Measurements from ENCODE around the gene WFDC9. TPM values are rescaled to one million over a fixed set of nuclear protein-coding genes. Genes with fewer than 3 reads are reported as not detected.

WFDC9 gene
- total and polyA plus RNA-seq, 2 donors (not counting 3 experiments of a cell fraction or from before 2014, with no cell fraction given), result not detected

DNA sequence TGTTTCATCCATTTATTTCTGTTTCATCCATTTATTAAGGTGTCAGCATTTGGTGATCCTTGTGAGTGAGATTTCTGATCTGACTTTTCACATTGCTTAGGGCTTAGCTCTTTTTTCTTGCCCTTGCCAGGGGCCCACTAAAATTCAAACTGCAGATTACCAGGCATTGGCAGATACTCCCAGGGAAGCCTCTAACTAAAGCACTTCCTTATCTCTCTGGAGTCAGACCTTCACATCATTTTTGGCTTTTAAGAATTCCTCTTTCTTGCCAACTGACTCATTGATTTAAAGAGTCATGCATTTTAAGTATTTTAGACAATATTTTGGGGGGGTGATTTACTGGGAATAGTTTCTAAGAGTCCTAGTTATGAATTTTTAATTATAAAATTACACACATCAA lies 49.4 kb downstream of the WFDC9 start:
- CTCF ChIA-PET, result no interaction called here
- no TSS peak for BruUV-seq (replicated peaks)
- no peak for DNase-seq (ENCODE audit: low read depth, low spot score)
- dilution Hi-C loops (cut with MboI; ENCODE audit: extremely low pct_ligation_motif_present, low sequenced_read_pairs) (no loop called here), intact Hi-C loops (cut with micrococcal nuclease) (no loop called here)
- H3K9me3 ChIP-seq (replicated peaks; ENCODE audit: control insufficient read depth, insufficient read depth, low read length), result no peaks in the 10 kb centered on the region
- POLR2A ChIA-PET, result no interaction called here
- H3K4me3 ChIP-seq (replicated peaks in 1 of 3; ENCODE audit: insufficient read depth in 1 of 3, low read depth in 1 of 3, low read length in 3 of 3), result no peak overlapping the region
- no peak overlapping the region for H3K4me2 ChIP-seq (ENCODE audit: insufficient read depth, low read length)
- H3K4me1 ChIP-seq (ENCODE audit: control insufficient read depth, extremely low read depth, insufficient read depth, low read length), result no peaks in the 10 kb centered on the region
- H3K9ac ChIP-seq (replicated peaks; ENCODE audit: extremely low read depth, insufficient read depth, low read length), result no peak overlapping the region
- no peak for FAIRE-seq
- H2AFZ ChIP-seq (ENCODE audit: low read depth, low read length), result no peak overlapping the region
- peaks cover 0 to 12% of the 10 kb centered on the region in 2 experiments for H3K27me3 ChIP-seq (ENCODE audit: control insufficient read depth in 2 of 2, insufficient read depth in 2 of 2, low read length in 2 of 2)
- H3K9me1 ChIP-seq (replicated peaks; ENCODE audit: control insufficient read depth, extremely low read depth, insufficient read depth, low read length), result no peaks in the 10 kb centered on the region
- H4K20me1 ChIP-seq (replicated peaks; ENCODE audit: control insufficient read depth, extremely low read depth, insufficient read depth, low read length), result no peaks in the 10 kb centered on the region
- H3K36me3 ChIP-seq (ENCODE audit: control insufficient read depth in 2 of 2, extremely low read depth in 1 of 2, insufficient read depth in 2 of 2, low read length in 2 of 2), result no peaks in the 10 kb centered on the region
- H3K79me2 ChIP-seq (ENCODE audit: control insufficient read depth, insufficient read depth, low read length), result no peaks in the 10 kb centered on the region
- TF ChIP-seq JUN (IDR thresholded peaks at IDR 0.05; ENCODE audit: borderline replicate concordance, insufficient read depth, insufficient read length, low read depth), result no peak
- TF ChIP-seq, protein P1, sequence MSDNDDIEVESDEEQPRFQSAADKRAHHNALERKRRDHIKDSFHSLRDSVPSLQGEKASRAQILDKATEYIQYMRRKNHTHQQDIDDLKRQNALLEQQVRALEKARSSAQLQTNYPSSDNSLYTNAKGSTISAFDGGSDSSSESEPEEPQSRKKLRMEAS (IDR thresholded peaks at IDR 0.05; ENCODE audit: insufficient read depth, insufficient read length), result no peak
- TF ChIP-seq GATA2 (IDR thresholded peaks at IDR 0.05; ENCODE audit: insufficient read depth, insufficient read length, low read depth, low read length), result no peak
- no peak overlapping the region for H3K27ac ChIP-seq (ENCODE audit: insufficient read depth, low read depth, low read length)

DNA sequence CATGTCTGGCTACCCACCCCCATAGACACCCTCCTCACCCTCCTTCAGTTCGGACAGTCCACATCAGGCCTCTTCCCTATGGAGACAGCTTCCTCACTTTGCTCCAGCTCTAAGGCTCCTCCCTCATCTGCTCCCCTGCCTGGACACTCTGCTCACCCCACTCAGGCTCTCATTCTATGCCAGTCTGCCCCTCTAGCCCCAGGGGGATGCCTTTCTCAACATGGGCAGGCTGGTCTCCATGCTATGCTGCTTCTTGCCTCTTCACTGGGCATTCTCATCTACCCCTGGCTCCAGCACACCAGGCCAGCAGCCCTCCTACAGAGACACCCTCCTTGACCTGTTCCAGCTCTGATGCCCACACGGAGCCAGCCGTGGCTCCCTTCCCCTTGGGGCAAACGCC lies 51.9 kb downstream of the WFDC9 start, which contains the start of gene WFDC8:
Gene WFDC8 (minus strand): TSS at position 101 of the 400 bp plus-strand sequence. CDS start 37 bp downstream, at position 64.
- Histone ChIP-seq H3K27me3 (ENCODE audit: control insufficient read depth in 2 of 2, insufficient read depth in 2 of 2, low read length in 2 of 2) (peaks cover 0 to 12% of the 10 kb centered on the region in 2 experiments), H3K36me3 (ENCODE audit: control insufficient read depth in 2 of 2, extremely low read depth in 1 of 2, insufficient read depth in 2 of 2, low read length in 2 of 2) (no peaks in the 10 kb centered on the region), H3K79me2 (ENCODE audit: control insufficient read depth, insufficient read depth, low read length) (no peaks in the 10 kb centered on the region), H3K9ac (replicated peaks; ENCODE audit: extremely low read depth, insufficient read depth, low read length) (no peak within 1 kb of the TSS), H3K27ac (ENCODE audit: insufficient read depth, low read depth, low read length) (no peak within 1 kb of the TSS), H3K4me3 (replicated peaks in 1 of 3; ENCODE audit: insufficient read depth in 1 of 3, low read depth in 1 of 3, low read length in 3 of 3) (no peak within 1 kb of the TSS), H3K4me1 (ENCODE audit: control insufficient read depth, extremely low read depth, insufficient read depth, low read length) (no peaks in the 10 kb centered on the region), H3K4me2 (ENCODE audit: insufficient read depth, low read length) (no peak within 1 kb of the TSS), H3K9me3 (replicated peaks; ENCODE audit: control insufficient read depth, insufficient read depth, low read length) (no peaks in the 10 kb centered on the region), H4K20me1 (replicated peaks; ENCODE audit: control insufficient read depth, extremely low read depth, insufficient read depth, low read length) (no peaks in the 10 kb centered on the region), H2AFZ (ENCODE audit: low read depth, low read length) (no peak within 1 kb of the TSS), H3K9me1 (replicated peaks; ENCODE audit: control insufficient read depth, extremely low read depth, insufficient read depth, low read length) (no peaks in the 10 kb centered on the region)
- DNase-seq (ENCODE audit: low read depth, low spot score) (no peak), FAIRE-seq (no peak)
- dilution Hi-C loops (cut with MboI; ENCODE audit: extremely low pct_ligation_motif_present, low sequenced_read_pairs), result no loop called here
- ChIA-PET POLR2A (no interaction called here), CTCF (no interaction called here)
- BruUV-seq (replicated peaks), result no TSS peak
- intact Hi-C loops (cut with micrococcal nuclease), result no loop called here
- TF ChIP-seq EZH2 (IDR thresholded peaks at IDR 0.05; ENCODE audit: borderline replicate concordance, low read depth, low read length, severe bottlenecking) (no peak), MYC (IDR thresholded peaks at IDR 0.05; ENCODE audit: low read depth, low read length) (no peak), GATA2 (IDR thresholded peaks at IDR 0.05; ENCODE audit: insufficient read depth, insufficient read length, low read depth, low read length) (no peak), POLR2A (IDR thresholded peaks at IDR 0.05; ENCODE audit: low read depth, low read length) (no peak), POLR2AphosphoS5 (IDR thresholded peaks at IDR 0.05; ENCODE audit: insufficient read depth, low read depth, low read length) (no peak), FOS (IDR thresholded peaks at IDR 0.05; ENCODE audit: borderline replicate concordance, insufficient read depth, low read length) (no peak), JUN (IDR thresholded peaks at IDR 0.05; ENCODE audit: borderline replicate concordance, insufficient read depth, insufficient read length, low read depth) (no peak)
- TF ChIP-seq, protein P2, sequence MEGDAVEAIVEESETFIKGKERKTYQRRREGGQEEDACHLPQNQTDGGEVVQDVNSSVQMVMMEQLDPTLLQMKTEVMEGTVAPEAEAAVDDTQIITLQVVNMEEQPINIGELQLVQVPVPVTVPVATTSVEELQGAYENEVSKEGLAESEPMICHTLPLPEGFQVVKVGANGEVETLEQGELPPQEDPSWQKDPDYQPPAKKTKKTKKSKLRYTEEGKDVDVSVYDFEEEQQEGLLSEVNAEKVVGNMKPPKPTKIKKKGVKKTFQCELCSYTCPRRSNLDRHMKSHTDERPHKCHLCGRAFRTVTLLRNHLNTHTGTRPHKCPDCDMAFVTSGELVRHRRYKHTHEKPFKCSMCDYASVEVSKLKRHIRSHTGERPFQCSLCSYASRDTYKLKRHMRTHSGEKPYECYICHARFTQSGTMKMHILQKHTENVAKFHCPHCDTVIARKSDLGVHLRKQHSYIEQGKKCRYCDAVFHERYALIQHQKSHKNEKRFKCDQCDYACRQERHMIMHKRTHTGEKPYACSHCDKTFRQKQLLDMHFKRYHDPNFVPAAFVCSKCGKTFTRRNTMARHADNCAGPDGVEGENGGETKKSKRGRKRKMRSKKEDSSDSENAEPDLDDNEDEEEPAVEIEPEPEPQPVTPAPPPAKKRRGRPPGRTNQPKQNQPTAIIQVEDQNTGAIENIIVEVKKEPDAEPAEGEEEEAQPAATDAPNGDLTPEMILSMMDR (IDR thresholded peaks at IDR 0.05; ENCODE audit: extremely low read depth in 1 of 2, insufficient read depth in 1 of 2, low read depth in 1 of 2, low read length in 2 of 2), result no peak
- TF ChIP-seq, protein P1 (IDR thresholded peaks at IDR 0.05; ENCODE audit: insufficient read depth, insufficient read length), result no peak

Measured in endothelial cell of umbilical vein (primary cell).